ENCODE data around the gene SLC9A3.

SLC9A3 gene

DNA sequence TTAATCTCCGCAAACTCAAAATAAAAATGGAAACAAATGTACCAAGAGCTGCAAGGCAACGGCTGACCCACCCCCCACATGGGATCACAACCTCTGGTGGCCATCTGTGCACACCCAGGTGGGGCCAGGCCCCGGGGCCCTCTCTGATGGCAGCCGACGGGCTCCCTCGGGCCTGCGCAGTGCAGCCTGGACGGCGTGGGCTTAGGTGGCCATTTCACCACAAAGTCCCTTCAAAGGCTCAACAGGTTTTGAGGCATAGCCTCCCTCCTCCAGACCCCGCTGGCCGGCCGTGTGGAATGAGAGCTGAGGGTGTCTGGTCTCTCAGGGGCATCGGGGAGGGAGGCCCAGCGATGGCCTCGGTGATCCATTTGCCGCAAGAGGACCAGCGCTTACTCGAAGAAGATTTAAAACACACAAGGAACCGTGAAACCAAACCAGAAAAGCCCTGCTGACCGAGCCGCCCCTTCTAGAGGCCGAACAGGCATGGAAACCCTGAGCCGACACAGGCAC is 45.2 kb upstream of the SLC9A3 start:
- no peak overlapping the region for H3K4me3 ChIP-seq
- peaks cover 0 to 22% (median 0%) of the 10 kb centered on the region in 11 experiments; a peak in 4 of 22 replicates for H4K20me1 ChIP-seq
- peaks cover 0 to 36% (median 0%) of the 10 kb centered on the region in 11 experiments; a peak in 5 of 22 replicates for H3K27me3 ChIP-seq
- no peak overlapping the region for H3K4me2 ChIP-seq
- H3K9me3 ChIP-seq (replicated peaks in 1 of 11): peaks cover 0 to 9% (median 0%) of the 10 kb centered on the region in 11 experiments; a peak in 3 of 22 replicates
- H3K4me1 ChIP-seq: peaks cover 11 to 22% (median 14%) of the 10 kb centered on the region in 10 experiments; a peak in 18 of 20 replicates
- no peak for TF ChIP-seq Cebpa-rat (IDR thresholded peaks at IDR 0.05)
- H3K27ac ChIP-seq: no peak overlapping the region
- H3K36me3 ChIP-seq: no peaks in the 10 kb centered on the region
- H3K9ac ChIP-seq: no peak overlapping the region

DNA sequence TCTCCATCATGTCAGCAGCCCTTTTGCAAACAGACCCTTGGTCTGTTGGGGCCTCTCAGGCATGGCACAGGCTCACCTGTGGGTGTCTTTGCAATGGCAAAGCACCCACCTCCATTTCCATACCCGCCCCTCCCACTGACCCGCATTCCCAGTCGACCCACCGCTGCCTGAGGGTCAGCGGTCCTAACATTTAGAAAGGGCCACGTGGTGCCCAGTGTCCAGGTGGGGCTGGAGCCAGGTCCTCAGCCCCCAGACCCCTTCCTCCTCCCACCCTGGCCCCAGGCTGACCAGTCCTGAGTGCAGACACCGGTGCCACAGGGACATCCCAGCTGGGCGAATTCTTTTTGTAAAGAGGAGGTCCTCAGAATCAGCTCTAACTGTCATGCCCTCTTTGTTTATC is 44.6 kb upstream of the SLC9A3 start:
- Histone ChIP-seq H4K20me1 (peaks cover 0 to 22% (median 0%) of the 10 kb centered on the region in 11 experiments; a peak in 4 of 22 replicates), H3K27me3 (peaks cover 0 to 36% (median 0%) of the 10 kb centered on the region in 11 experiments; a peak in 5 of 22 replicates), H3K4me3 (no peak overlapping the region), H3K9me3 (replicated peaks in 1 of 11) (peaks cover 0 to 9% (median 0%) of the 10 kb centered on the region in 11 experiments; a peak in 3 of 22 replicates), H3K9ac (no peak overlapping the region), H3K27ac (no peak overlapping the region), H3K36me3 (no peaks in the 10 kb centered on the region), H3K4me2 (no peak overlapping the region; a peak in 1 of 22 replicates), H3K4me1 (peaks cover 11 to 22% (median 14%) of the 10 kb centered on the region in 10 experiments; a peak in 18 of 20 replicates)
- no peak for TF ChIP-seq Cebpa-rat (IDR thresholded peaks at IDR 0.05)

DNA sequence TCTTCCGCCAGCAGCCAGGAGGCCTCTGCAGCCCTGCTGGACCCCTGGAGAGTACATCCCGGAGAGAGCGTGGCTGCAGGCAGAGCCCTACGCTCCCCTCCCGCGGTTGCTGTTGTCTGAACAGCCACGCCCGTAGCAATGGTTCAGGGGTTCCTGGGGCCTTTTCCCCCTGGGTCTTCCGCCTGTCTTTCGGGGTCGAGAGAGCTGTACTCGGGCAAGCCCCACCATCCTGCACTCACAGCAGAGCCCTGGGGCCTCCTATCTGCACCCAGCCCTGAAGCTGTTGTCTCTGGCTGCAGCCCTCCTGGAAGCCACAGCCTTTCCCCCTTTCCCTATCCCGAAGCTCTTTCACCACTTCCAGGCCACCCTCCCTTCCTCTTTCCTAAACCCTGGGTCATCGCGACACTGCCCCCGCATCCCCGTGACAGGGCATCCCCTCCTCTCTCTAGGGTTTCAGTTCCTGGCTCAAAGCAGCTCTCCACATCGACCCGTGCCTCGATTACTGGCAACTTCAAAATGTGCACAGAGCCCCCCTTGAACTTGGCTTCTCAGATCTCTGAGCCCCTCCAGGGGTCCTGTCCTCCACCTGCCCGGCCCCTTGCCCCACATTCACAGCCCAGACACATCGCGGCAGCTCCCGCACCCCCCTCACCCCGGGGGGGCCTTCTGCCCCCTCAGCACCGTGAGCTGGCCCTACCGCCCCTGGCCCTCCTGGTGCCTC is 44.0 kb upstream of the SLC9A3 start:
- Histone ChIP-seq H3K27ac (no peak overlapping the region), H3K4me3 (no peak overlapping the region), H3K4me2 (peak overlapping the region in 5 of 11 experiments; percentile 10 to 44 (median 25); a peak in 8 of 22 replicates), H3K36me3 (no peaks in the 10 kb centered on the region), H3K27me3 (peaks cover 0 to 36% (median 0%) of the 10 kb centered on the region in 11 experiments; a peak in 5 of 22 replicates), H3K4me1 (peaks cover 11 to 22% (median 14%) of the 10 kb centered on the region in 10 experiments; a peak in 18 of 20 replicates), H3K9ac (0 out of 22 replicates have a peak overlapping the region, but pooled peaks of 1 of the 11 experiments have one; percentile 5), H3K9me3 (replicated peaks in 1 of 11) (peaks cover 0 to 9% (median 0%) of the 10 kb centered on the region in 11 experiments; a peak in 3 of 22 replicates), H4K20me1 (peaks cover 0 to 22% (median 0%) of the 10 kb centered on the region in 11 experiments; a peak in 4 of 22 replicates)
- no peak for TF ChIP-seq Cebpa-rat (IDR thresholded peaks at IDR 0.05)

DNA sequence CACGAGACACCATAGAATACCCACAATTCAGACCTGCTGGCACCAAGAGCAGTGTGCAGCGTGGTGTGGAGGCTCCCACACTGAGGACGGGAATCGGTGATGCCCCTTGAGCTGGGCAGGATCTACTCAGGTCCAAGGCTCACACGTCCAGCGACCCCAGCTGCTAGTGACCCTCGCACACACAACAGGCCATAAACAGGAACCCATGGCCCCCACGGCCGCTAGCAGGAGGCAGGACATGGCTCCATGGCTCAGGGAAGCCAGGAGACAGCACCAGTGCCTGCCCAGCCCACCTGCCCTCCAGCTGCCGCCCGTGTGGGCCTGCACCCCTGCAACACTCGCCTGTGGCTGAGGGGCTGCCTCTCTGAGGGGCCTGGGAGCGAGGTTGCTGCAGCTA is 43.4 kb upstream of the SLC9A3 start:
- Histone ChIP-seq H3K36me3 (no peaks in the 10 kb centered on the region), H3K27ac (no peak overlapping the region), H3K4me2 (peak overlapping the region in 5 of 11 experiments; percentile 10 to 44 (median 25); a peak in 7 of 22 replicates), H3K9me3 (replicated peaks in 1 of 11) (peaks cover 0 to 9% (median 0%) of the 10 kb centered on the region in 11 experiments; a peak in 3 of 22 replicates), H3K9ac (no peak overlapping the region), H3K27me3 (peaks cover 0 to 31% (median 0%) of the 10 kb centered on the region in 11 experiments; a peak in 5 of 22 replicates), H4K20me1 (peaks cover 0 to 22% (median 0%) of the 10 kb centered on the region in 11 experiments; a peak in 4 of 22 replicates), H3K4me1 (peaks cover 11 to 20% (median 13%) of the 10 kb centered on the region in 10 experiments; a peak in 18 of 20 replicates), H3K4me3 (no peak overlapping the region)
- TF ChIP-seq Cebpa-rat (IDR thresholded peaks at IDR 0.05): no peak

DNA sequence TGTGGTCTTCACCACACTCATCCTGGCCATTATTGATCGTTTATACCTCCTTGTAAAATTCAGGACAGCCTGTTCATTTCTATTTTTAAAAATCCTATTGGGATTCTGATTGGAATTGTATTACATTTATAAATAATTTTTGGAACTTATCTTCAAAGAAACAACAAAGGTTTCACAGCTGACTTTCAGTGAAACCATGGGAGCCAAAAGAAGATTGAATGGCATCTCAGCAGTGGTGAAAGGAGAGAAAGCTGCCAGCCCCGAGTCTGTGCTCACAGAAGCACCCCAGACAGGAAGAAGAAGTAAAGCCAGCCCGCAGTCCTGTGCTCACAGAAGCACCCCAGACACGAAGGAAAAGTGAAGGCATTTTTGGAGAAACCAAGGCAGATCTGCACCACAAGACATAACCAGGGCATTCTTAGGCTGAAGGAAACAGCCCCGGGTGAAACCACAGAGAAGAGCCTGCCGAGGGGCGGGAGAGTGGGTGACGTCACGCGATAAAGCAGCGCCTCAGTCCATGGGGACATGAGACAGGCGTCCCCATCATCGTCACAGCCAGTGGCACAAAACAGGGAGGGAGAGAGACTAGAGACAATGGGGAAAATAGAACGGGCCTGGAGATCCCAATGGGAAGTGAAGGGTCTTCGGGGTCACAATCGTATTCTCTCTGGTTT is 42.5 kb upstream of the SLC9A3 start:
- Histone ChIP-seq H3K27me3 (peaks cover 0 to 27% (median 0%) of the 10 kb centered on the region in 11 experiments; a peak in 5 of 22 replicates), H3K4me1 (peaks cover 2 to 11% (median 8%) of the 10 kb centered on the region in 10 experiments; a peak in 17 of 20 replicates), H3K36me3 (no peaks in the 10 kb centered on the region), H3K4me3 (no peak overlapping the region), H3K27ac (no peak overlapping the region), H3K9me3 (replicated peaks in 1 of 11) (peaks cover 0 to 9% (median 0%) of the 10 kb centered on the region in 11 experiments; a peak in 3 of 22 replicates), H4K20me1 (peaks cover 0 to 22% (median 0%) of the 10 kb centered on the region in 11 experiments; a peak in 4 of 22 replicates), H3K9ac (no peak overlapping the region), H3K4me2 (no peak overlapping the region)
- no peak for TF ChIP-seq Cebpa-rat (IDR thresholded peaks at IDR 0.05)

DNA sequence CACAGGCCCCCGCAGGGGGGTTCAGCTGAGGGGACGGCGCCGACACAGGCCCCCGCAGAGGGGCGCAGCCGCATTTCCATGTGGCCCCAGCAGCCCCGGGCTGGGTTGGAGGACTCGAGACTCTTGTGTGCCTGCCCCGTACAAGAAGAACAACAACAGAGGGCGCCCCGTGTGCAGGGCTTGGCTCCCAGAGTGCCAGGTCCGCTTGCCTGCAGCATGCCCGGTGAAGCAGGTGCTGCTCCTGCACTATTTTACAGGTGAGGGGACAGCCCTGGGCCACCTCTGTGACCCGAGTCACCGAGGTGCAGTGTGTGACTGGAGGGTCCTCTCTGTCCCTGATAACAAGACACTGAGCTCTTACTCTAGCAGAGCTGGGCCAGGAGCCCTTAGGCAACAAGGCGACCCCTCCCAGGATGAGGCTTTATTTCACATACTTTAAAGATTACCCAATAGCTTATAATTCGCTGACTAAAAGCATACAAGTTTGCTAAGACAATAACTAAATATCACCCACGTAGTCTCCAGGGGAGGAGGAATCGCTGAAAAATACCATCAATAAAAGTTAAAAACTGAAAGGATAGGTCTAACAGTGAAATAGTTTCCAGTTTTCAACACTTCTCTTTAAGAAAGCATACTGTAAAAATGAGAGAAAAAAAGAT is 41.7 kb upstream of the SLC9A3 start:
- Histone ChIP-seq H3K4me1 (peaks cover 0 to 11% (median 6%) of the 10 kb centered on the region in 10 experiments; a peak in 7 of 20 replicates), H3K27me3 (peaks cover 0 to 31% (median 0%) of the 10 kb centered on the region in 11 experiments; a peak in 5 of 22 replicates), H3K27ac (no peak overlapping the region), H3K9ac (no peak overlapping the region), H3K36me3 (no peaks in the 10 kb centered on the region), H3K9me3 (replicated peaks in 1 of 11) (peaks cover 0 to 9% (median 0%) of the 10 kb centered on the region in 11 experiments; a peak in 3 of 22 replicates), H3K4me3 (no peak overlapping the region), H3K4me2 (peak overlapping the region in 1 of 11 experiments; percentile 20; a peak in 2 of 22 replicates), H4K20me1 (peaks cover 0 to 21% (median 0%) of the 10 kb centered on the region in 11 experiments; a peak in 4 of 22 replicates)
- no peak; a peak in 1 of 22 replicates for TF ChIP-seq Cebpa-rat (IDR thresholded peaks at IDR 0.05)

DNA sequence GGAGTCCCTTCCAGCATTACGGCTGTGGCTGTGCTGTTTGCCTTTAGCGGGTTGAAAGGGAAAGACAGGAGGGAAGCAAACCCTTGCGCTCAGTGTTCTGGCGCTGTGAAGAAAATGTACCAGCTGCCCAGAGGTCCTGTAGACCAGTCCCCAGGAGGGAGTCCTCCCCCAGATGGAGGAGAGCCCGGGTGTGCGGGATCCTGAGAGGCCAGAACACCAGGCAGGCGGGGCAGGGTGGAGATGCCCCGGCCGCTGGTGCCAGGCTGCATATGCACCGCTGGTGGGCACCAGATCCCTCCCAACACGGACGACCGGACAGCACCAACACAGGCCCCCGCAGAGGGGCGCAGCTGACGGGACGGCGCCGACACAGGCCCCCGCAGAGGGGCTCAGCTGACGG is 37.2 kb upstream of the SLC9A3 start:
- no peaks in the 10 kb centered on the region; a peak in 2 of 20 replicates for H3K4me1 ChIP-seq
- no peaks in the 10 kb centered on the region for H4K20me1 ChIP-seq
- TF ChIP-seq Cebpa-rat (IDR thresholded peaks at IDR 0.05): no peak
- H3K9ac ChIP-seq: no peak overlapping the region
- H3K27ac ChIP-seq: no peak overlapping the region
- no peaks in the 10 kb centered on the region for H3K36me3 ChIP-seq
- H3K9me3 ChIP-seq (replicated peaks in 1 of 11): peaks cover 0 to 3% (median 0%) of the 10 kb centered on the region in 11 experiments; a peak in 3 of 22 replicates
- H3K4me2 ChIP-seq: no peak overlapping the region
- H3K4me3 ChIP-seq: no peak overlapping the region
- H3K27me3 ChIP-seq: peaks cover 0 to 17% (median 0%) of the 10 kb centered on the region in 11 experiments; a peak in 4 of 22 replicates

DNA sequence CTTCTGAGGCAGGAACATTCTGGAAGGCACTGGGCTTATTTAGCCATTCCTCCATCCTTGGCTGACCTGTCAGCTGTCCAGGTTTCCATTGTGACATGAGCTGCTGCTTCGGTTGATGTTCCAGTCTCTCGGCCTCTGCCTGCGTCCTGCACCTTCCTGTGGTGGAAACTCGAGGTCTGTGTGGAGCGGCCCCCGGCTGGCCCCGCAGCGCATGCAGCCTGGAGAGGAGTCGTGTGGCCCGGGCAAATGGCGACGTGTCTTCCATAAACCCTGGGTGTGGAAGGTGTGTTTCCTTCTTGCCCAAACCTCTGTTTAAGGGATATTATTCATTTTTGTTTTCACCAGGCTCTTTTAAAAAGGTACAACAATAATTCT is 36.5 kb upstream of the SLC9A3 start:
- no peak overlapping the region for H3K4me2 ChIP-seq
- H3K9ac ChIP-seq: no peak overlapping the region
- H4K20me1 ChIP-seq: no peaks in the 10 kb centered on the region
- no peak overlapping the region for H3K4me3 ChIP-seq
- H3K4me1 ChIP-seq: no peaks in the 10 kb centered on the region; a peak in 2 of 20 replicates
- peaks cover 0 to 11% (median 0%) of the 10 kb centered on the region in 11 experiments; a peak in 4 of 22 replicates for H3K27me3 ChIP-seq
- H3K36me3 ChIP-seq: no peaks in the 10 kb centered on the region
- TF ChIP-seq Cebpa-rat (IDR thresholded peaks at IDR 0.05): no peak
- H3K9me3 ChIP-seq (replicated peaks in 1 of 11): no peaks in the 10 kb centered on the region
- H3K27ac ChIP-seq: no peak overlapping the region
